ENCODE measurements around the gene FHOD3. TPM values are rescaled to one million over a fixed set of nuclear protein-coding genes. Genes with fewer than 3 reads are reported as not detected.

The FHOD3 gene
- total and polyA plus RNA-seq, 9 of the 15 experiments (the other 6 are each of a cell fraction or from before 2014, with no cell fraction given): 0.11 TPM; not detected in 8

- TF ChIP-seq ZBTB40 (IDR thresholded peaks at IDR 0.05): no peak
- no peak for TF ChIP-seq ZBTB40 (CRISPR knock-in tag; IDR thresholded peaks at IDR 0.05)
- no peak for TF ChIP-seq ELF4 (CRISPR knock-in tag; IDR thresholded peaks at IDR 0.05)
- no peak for TF ChIP-seq ATF1 (CRISPR knock-in tag; IDR thresholded peaks at IDR 0.05)
- no peak for TF ChIP-seq ATF1 (tag; IDR thresholded peaks at IDR 0.05)
- TF ChIP-seq MCM7 (IDR thresholded peaks at IDR 0.05): no peak
- TF ChIP-seq STAT5A (IDR thresholded peaks at IDR 0.05; ENCODE audit: borderline replicate concordance, low read length): no peak
- no peak for TF ChIP-seq CBX8 (IDR thresholded peaks at IDR 0.05; ENCODE audit: borderline replicate concordance, extremely low read depth, low read depth, low read length, poor library complexity, severe bottlenecking)
- TF ChIP-seq ZNF699 (CRISPR knock-in tag; IDR thresholded peaks at IDR 0.05; ENCODE audit: insufficient replicate concordance): no peak
These were observed 3.5 kb upstream of the FHOD3 start (continued) for GRCh38 chr18:36294031-36294430.

Measured in K562 (cell line).